ENCODE results near the gene FBXW2. TPM values are rescaled to one million over a fixed set of nuclear protein-coding genes. Genes with fewer than 3 reads are reported as not detected.

The FBXW2 gene
- polyA plus RNA-seq, 1 donor, result 54.2 TPM

GRCh38 chr9:120745278-120745677 is 47.9 kb downstream of the FBXW2 start:
- DNase-seq, result no peak

- no peak for DNase-seq
Observed at GRCh38 chr9:120742951-120743416, 50.2 kb downstream of the FBXW2 start.

DNA sequence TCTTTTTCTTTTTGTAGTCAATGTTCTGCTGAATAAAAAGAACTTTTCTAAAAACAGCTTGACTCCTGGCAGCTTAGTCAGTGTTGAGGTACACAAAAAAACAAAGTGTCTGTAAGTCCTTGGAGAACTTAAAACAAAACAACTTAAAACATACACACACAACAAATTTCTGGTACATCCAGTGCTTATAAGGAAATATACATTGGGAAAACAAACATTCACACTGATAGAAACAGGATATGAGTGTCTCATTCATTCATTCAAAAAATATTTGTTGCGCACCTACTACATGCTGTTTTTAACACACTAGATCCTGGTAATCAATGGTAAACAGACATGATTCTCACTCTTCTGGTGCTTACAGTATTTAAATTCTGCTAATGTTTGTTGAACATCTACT is 51.5 kb downstream of the FBXW2 start:
- no peak for DNase-seq

DNA sequence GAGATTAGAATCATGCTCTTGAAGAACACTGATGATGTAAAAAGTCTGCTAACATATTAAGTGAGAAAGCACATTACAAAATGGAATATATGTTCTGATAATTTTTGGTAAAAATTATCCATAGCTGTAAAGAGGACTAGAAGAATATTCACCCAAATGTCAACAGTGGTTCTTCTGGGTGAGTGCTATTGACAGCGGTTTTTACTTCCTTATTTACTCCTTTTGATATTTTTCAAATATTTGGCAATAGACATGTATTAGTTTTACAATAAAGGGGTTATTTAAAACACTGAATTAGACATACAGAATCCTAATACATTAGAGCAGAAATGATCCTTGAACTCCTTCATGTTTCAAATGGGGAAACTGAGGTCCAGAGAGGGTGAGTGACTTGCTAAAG is 52.0 kb downstream of the FBXW2 start:
- DNase-seq, result no peak

DNA sequence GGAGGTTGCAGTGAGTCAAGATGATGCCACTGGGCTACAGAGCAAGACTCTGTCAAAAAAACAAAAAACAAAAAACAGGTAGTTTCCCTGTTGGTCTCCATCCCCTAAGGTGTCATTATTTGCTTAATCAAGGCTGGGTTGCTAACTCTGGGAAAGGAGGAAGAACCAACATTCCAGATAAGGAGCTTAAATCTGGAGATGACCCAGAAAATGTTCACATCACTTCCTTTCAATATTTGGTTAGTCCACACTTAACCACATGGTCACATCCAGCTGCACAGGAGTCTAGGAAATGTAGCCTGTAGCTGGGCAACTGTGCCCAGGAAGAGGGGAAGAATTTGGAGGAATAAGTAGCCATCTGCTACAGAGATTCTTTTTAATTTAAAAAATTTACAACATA is 53.1 kb downstream of the FBXW2 start:
- no peak for DNase-seq

GRCh38 chr9:120737416-120738165 is 55.6 kb downstream of the FBXW2 start:
- no peak for DNase-seq

DNA sequence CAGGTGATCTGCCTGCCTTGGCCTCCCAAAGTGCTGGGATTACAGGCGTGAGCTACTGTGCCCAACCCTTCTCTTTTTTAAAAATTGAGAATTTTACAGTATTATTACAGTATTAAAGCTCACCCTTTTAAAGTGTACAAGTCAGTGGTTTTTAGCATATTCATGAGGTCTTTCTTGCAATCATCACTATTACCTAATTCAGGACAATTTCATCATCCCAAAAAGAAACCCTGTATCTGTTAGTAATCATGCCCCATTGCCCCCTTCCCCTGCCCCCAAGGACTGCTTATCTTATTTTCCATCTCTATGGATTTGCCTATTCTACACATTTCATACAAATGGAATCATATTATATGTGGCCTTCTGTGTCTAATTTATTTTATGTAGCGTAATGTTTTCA is 56.3 kb downstream of the FBXW2 start:
- no peak for DNase-seq

- DNase-seq, result no peak
Observed at GRCh38 chr9:120735415-120736126, 57.6 kb downstream of the FBXW2 start.

DNA sequence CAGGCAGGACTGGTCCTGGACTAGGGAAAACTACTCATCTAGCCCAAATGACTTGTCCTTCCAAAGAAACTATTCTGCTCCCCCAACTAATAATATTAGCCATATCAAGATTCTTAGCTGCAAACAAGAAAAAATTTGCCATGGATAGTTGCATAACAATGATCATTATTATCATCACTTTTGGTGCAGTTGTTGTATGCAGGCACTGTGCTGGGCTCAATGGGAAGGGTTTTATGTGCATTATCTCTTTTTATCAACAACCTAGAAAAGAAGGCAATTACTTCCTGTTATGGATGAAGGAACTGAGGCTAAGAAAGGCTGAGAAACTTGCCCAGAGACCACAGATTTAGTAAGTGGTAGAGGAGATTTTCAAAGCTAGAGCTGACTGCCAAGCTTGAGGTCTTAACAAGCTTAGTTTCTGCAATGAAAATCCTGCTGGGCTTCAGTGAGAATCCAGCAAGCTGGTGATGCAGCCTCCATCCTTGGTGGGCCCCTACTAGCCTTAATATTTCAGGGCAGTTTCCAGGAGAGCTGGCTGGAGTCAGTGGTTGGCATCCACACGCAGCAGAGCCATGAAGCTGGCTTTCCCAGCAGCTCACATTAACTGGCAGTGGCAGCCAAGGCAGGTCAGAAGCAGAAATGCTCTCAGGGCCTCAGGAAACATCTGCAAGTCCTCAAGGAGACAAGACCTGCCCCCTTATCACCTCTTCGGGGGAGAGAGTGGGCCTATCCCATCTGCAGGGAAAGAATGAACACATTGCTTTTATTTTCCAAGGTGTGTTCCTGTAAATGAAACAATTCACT is 58.4 kb downstream of the FBXW2 start:
- DNase-seq, result no peak

DNA sequence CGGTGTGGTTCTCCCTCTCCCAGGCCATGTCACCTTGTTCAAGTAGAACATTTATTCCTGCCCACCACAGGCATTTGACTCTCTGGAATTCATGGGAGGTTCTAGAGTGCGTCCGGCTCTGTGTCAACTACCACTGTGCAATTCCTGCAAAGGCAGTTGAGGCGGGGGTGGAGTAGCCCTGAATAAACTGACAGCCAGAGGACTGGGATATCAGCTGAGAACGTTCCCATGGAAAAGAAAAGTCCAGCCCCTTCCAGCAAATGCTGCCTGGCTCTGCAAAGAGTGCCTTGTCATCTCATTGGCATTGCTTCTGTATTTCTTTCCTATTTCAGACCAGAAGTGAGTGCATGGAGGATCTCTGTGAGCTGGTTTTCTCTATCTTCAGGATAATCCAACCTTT is 60.0 kb downstream of the FBXW2 start:
- no peak for DNase-seq

DNA sequence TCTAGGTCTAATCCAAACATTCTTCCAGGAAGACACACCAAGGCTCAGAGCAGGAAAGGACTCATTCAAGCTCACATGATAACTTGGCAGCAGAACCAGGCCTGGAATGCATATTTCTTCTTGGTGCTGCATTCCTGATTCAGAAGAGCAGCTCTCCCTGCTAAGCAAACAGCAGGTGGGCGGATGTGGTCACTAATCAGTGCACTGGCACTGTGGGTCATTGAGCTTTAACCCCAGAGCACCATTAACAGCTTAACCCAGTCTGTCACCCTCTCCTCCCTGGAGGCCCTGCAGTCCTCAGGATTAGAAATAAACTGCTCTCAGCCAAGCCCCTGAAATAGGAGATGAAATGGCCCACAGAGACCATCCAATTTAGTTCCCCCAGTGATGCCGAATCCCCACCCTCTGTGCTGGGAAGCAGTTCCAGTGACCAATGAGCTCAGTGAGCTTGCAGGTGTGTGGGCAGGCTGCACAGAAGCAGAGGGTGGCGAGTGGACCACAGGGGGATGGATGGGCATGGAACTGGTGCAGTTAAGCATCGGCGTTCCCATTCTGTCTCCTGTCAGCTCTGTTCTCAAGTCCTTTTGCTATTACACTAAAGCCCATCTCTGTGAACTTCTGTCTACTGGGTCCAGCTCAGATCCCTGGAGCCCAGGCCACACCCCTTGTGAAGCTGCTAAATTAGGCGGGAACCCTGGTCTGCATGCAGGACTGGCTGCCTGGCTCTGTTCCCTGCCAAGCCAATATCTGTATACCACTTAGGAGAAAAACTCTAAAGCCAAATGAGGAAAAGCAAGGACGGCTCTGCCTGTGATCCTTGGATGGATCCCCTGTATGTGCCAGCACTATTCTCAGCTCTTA is 62.3 kb downstream of the FBXW2 start:
- DNase-seq, result peak; percentile 50

DNA sequence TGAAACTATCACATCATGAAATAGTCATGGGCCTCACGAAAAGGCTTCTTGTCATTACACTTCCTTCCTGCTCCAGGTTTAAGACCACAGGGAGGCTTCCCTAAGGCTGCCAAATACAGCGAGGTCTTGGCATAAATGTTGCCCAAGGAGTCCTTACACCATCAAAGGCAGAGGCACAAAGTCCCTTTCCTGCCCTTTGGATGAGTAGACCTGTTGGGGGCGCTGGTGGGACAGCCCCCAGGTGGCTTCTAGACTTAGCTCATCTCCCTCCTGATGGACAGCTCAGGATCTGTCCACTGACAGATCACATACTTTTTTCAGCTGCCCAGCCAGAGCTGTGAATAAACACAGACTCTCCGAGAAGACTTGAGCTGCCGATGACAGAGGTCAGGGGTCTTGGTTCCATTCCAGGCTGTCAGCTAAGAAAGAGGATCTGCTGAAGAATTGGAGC is 63.4 kb downstream of the FBXW2 start:
- DNase-seq, result no peak

DNA sequence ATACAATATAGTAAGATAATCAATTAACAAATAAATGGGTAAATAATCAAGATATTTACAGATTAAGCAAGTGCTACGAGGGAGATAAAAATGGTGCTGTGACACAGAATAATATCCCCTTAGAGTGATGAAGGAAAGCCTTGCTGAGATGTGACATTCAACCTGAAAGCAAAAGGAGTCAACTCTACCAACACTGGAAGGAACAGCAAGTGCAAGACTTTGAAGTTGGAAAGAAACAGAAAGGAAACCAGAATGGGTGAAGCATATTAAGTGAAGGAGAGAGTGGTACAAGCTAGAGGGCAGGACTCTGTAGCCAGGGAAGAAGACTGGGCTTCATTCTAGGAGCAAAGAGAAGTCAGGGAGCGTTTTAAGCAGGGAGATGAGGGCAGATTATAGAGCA is 66.7 kb downstream of the FBXW2 start:
- no peak for DNase-seq

DNA sequence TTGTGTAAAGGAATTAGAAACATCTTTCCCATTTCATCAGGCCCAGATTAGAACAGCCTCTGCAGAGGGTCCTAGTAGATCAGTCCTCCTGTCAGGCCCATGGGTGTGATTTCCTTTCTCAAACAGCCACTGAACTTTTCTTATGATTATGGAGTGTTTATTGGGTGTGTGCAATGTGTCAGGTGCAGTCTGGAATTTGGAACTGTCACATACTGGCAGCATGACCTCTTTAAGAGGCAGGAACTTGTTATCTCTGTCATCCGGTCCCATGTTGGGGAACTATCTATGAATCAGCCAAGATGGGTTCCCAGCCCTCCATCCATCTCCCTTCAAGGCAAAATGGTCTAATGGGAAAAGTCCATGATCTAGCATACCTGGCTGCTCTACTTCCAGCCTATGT is 67.3 kb downstream of the FBXW2 start:
- no peak for DNase-seq

DNA sequence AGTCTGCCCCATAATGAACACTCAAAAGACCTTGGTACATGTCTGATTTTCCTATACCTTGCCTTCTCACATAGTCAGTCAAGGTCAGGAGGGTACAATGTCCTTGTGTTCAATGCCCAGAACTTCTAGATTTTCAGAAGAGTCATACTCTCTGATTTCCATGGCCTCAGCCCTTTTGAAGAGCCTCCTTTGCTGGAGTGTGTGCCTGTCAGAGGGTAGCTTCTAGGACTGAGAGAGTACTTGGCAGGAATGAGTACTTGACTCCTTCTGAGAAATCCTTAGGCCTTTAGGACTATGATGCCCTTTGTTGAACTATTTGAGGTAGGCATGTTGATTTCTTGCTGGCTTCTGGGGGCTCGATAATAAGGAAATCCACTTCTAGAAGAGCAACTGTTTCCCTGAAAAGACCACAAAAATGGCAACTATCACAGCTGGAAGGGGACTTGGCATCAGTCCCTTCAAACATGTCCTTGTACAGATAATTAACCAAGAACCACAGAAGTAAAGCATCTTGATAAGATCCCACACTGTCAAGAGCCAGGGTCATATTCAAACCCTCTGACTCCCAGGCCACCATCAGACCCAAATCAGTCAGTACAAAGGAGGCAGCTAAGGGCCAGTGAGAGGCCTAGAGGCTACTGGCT is 68.3 kb downstream of the FBXW2 start:
- DNase-seq, result no peak

- no peak for DNase-seq
Observed at GRCh38 chr9:120723565-120723964, 69.7 kb downstream of the FBXW2 start.

DNA sequence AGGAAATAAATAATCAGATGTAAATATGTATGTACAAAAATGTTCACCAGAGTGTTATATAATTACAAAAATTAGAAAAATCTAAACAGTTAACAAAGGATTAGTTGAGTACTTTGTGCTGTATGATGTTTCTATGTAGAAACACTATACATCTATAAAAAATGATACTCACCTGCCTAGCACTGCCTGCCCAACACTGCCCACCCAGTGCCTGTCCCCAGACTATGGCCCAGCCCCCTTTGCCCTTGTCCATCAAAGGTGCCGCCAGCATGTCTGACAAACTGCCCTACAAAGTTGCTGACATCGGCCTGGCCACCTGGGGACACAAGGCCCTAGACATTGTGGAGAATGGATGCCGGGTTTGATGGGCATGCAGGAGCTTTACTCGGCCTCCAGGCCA is 72.8 kb downstream of the FBXW2 start:
- DNase-seq, result no peak

GRCh38 chr9:120718316-120718715 is 74.9 kb downstream of the FBXW2 start:
- DNase-seq, result no peak

DNA sequence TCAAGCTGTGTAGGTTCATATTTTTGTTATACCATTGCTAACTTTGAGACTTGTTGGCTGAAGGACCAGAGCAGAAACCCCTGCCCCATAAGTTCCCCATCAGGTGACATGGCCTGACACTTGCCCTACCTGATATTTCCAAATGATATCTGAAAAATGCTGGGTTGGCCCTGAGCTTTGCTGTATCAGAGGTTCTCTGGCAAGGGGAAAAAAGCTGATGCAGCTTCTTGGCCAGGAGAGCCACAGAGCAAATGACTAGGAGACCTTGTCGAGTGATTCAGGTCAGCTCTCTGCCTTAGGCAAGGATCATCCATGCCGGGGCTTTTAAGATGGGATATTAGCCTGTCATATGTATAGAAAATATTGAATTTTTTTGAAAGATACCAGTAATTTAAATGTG is 76.0 kb downstream of the FBXW2 start:
- DNase-seq, result no peak

DNA sequence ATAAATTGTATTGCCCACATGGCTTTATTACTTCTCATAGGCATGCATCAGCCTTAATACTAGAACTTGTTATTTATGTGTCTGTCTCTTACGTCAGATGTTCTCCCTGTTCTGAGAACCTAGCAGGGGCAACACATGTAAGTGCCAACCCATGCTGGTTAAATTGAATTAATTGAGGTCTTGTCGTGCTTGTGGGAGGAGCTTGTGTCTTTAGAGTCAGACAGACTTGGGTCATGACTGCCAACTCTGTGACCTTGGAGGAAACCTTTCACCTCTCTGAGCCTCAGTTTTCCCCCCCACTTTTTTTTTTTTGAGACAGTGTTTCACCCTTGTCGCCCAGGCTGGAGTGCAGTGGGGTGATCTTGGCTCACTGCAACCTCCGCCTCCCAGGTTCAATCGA is 76.7 kb downstream of the FBXW2 start:
- DNase-seq, result no peak

GRCh38 chr9:120715389-120715924 is 77.8 kb downstream of the FBXW2 start:
- DNase-seq, result peak; percentile 68
